GM06990 (cell line): ENCODE results near the gene PPOX.

Source experiments
- DNase-seq: peaks from one replicate; pipeline ENCODE4 v3.0.0-alpha.2; 2011; ENCODE audit not compliant: insufficient read length; ENCODE audit errors: extremely low read depth
- H3K27me3 ChIP-seq: replicated peaks from 2 replicates; pipeline ENCODE4 v1.6.0; 2011; ENCODE audit warnings: low read length; ENCODE audit not compliant: control insufficient read depth, insufficient read depth
- H3K36me3 ChIP-seq: 2 replicates; pipeline ENCODE4 v1.5.1; 2011; ENCODE audit warnings: low read length; ENCODE audit not compliant: control insufficient read depth, insufficient read depth
- H3K4me3 ChIP-seq: replicated peaks from 2 replicates; pipeline ENCODE4 v1.5.1; 2011; ENCODE audit warnings: low read depth, mild to moderate bottlenecking, control low read depth, low read length
- TF ChIP-seq, protein P1 (sequence below): IDR thresholded peaks from 2 replicates; pipeline ENCODE4 v1.5.1; 2011; ENCODE audit warnings: low read length, control low read depth, mild to moderate bottlenecking, inconsistent platforms; ENCODE audit not compliant: insufficient read depth, poor library complexity, severe bottlenecking

The PPOX gene

GRCh38 chr1:161174911-161175310 is 8.7 kb downstream of the PPOX start:
- no peaks in the 10 kb centered on the region for H3K27me3 ChIP-seq
- H3K36me3 ChIP-seq: peaks cover 32% of the 10 kb centered on the region
- TF ChIP-seq, protein P1, sequence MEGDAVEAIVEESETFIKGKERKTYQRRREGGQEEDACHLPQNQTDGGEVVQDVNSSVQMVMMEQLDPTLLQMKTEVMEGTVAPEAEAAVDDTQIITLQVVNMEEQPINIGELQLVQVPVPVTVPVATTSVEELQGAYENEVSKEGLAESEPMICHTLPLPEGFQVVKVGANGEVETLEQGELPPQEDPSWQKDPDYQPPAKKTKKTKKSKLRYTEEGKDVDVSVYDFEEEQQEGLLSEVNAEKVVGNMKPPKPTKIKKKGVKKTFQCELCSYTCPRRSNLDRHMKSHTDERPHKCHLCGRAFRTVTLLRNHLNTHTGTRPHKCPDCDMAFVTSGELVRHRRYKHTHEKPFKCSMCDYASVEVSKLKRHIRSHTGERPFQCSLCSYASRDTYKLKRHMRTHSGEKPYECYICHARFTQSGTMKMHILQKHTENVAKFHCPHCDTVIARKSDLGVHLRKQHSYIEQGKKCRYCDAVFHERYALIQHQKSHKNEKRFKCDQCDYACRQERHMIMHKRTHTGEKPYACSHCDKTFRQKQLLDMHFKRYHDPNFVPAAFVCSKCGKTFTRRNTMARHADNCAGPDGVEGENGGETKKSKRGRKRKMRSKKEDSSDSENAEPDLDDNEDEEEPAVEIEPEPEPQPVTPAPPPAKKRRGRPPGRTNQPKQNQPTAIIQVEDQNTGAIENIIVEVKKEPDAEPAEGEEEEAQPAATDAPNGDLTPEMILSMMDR: no peak
- no peak overlapping the region for H3K4me3 ChIP-seq
- DNase-seq: no peak

- no peak for DNase-seq
- no peaks in the 10 kb centered on the region for H3K27me3 ChIP-seq
- H3K36me3 ChIP-seq: peaks cover 27% of the 10 kb centered on the region
- H3K4me3 ChIP-seq: peak overlapping the region; percentile 77
- TF ChIP-seq, protein P1: no peak
These were observed 9.7 kb downstream of the PPOX start for GRCh38 chr1:161175771-161176453.

DNA sequence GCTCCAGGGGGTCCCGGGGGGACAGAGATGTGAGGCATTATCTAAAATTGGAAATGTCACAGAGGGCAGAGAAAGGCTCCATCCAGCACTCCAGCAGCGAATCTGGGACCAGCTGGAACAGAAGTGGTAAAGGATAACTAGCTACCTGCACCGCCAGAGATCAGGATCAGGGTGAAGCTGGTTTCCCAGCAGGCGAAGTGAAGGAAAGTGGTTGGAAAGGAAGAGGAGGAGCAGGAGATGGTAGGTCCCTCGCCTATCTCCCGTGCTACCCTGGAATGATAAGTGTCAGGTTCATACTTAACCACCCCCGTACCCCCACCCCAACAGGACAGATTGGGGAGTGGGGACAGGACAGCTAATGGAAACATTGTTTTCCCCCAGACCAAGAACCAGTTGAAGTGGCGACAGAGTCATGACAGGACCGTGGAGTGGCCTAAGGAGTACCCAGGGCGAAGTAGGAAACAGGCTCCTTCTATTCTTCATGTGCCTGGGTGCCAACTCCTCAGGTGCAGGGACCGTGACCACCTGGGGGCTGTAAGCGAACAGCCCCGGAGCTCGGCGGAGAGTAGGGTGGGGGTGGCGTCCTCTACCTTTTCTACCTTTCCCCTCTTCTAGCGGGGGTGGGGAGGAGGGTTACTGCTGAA is 10.4 kb downstream of the PPOX start:
- Histone ChIP-seq H3K27me3 (no peaks in the 10 kb centered on the region), H3K36me3 (peaks cover 21% of the 10 kb centered on the region), H3K4me3 (peak overlapping the region; percentile 77)
- TF ChIP-seq, protein P1: no peak
- DNase-seq: no peak

DNA sequence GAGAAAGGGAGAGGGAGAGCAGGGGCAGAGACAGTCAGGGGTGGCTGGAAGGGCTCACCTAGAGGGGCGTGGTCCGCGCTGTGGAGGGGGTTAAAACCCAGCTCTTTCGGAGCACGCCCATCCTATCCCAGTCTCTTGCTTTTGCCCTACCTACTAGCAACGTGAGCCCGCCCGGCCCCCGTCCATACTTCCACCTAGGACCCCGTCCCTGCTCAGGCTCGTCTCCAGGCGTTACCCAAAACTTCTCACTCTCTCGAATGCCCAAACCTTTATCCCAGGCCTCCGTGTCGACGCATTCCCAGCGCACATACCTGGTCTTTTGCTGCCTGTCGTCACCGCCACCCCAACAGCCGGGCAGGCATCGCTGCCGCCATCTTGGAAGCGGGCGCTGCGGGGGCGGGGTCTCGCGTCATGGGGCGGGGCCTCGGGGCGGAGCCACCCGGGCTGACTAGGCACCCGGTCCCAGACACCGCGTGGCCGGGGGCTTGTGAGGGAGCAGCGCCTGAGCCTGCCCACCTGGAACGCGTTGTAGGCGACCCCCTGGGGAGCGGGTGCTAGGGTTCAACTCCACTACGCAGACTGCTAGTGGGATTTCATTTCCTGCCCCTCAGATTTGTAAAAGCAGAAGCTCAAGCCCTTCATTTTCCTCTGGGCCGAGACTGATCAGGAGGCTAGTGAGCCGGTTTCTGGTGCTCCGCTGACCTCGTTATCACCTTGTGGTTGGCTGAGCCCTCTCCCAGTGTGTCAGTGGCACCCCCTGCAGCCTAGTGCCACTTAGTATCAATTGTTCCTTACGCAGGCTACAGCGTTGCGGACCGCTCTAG is 11.1 kb downstream of the PPOX start, which contains the start of gene B4GALT3:
Gene B4GALT3, minus strand, starts transcription at position 396 of the 824 bp plus-strand sequence. CDS start 1,447 bp downstream, outside the sequence.
- TF ChIP-seq, protein P1: no peak
- Histone ChIP-seq H3K4me3 (peak within 1 kb of the TSS; percentile 77), H3K36me3 (peaks cover 18% of the 10 kb centered on the region), H3K27me3 (no peaks in the 10 kb centered on the region)
- DNase-seq: peak; percentile 90

DNA sequence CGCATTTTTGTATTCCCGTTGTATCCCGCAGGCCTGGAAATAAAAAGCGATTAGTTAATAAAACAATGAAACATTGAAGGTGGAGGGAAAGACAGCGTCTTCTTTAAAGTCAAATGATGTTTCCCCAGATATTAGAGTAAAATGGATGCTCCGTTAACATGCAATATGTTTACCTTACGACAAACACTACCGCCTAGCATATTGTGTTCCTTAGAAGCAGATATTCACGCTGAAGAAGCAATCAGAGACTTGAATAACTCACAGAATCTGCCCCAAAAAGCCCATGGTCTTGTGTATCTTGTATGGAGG is 11.7 kb downstream of the PPOX start:
- TF ChIP-seq, protein P1: no peak
- Histone ChIP-seq H3K27me3 (no peaks in the 10 kb centered on the region), H3K4me3 (no peak overlapping the region), H3K36me3 (peaks cover 15% of the 10 kb centered on the region)
- DNase-seq: no peak
